Bronchial smooth muscle cell (primary cell): ENCODE measurements around the gene FAM171A1. TPM values are rescaled to one million over a fixed set of nuclear protein-coding genes. Genes with fewer than 3 reads are reported as not detected.

Experiments
- total RNA-seq: library from RNA; depleted of rRNA; stranded (reverse); fragments of >200 nt; gene quantifications from 2 replicates; pipeline ENCODE4 v1.2.1, GENCODE V29; 2014

Gene FAM171A1
- total RNA-seq: 11.3 and 12.4 TPM in 2 replicates

DNA sequence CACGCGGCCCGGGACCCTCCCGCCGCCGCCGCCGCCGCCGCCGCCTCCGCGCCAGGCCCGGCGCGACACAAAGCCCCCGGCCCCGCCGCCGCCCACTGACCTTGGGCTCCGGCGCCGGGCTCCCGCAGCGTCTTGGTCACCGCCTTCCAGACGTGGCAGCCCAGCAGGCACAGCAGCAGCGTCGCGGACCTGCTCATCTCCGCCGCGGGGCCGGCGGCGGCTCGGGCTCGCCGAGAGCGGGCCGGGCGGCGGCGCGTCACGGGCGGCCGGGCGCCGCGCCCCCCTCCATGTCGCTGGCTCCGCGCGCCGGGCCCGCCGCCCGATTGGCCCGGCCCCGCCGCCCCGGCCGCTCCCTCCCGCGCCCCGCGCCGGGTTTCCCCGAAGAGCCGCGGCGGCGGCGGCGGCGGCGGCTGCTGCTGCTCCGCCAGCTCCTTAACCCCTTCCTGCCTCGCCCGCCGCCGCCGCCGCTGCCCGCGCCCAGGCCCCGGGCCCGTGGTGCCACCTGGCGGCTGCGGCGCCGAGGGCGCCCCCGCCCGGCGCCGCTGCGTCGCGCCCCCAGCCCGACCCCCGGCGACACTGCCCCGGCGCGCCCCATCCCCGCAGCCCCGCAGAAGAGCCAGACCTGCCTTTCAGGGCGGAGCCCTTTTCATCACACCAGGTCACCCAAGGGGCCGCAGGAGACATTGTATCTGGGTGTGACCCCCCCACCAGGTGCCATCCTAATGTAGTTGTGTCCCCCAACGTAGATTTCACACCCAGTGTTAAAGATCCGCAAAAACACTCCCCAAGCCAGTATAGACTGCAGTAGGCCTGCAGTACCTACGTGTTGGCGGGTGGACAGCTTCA lies at the start of gene FAM171A1:
FAM171A1 (minus strand) TSS at position 434 of the 846 bp plus-strand sequence; CDS start at position 197, 237 bp downstream.

GRCh38 chr10:15168291-15168785 lies 202.8 kb downstream of the FAM171A1 start, which contains the start of gene NMT2:
Gene NMT2 (minus strand): TSS chr10:15168693. CDS start chr10:15168612, 81 bp downstream.

Other genes starting within 250 kb of the FAM171A1 start
- 27.3 and 37.0 TPM in 2 replicates for gene NMT2, start 202.6 kb downstream of the FAM171A1 start, total RNA-seq